SIG-M5 treated with dmso at 0.1 percent for 504 hours (cell line): ENCODE results near the gene CDK5R1.
A peak's percentile ranks its signal among the peaks of the same experiment; 100 is the strongest.
"Not testable (repeated sequence)": the region's sequence is repeated elsewhere in the genome, so short reads cannot be mapped to it uniquely, and the experiment has no call there.

Source experiments
- DNase-seq: peaks from one replicate; lab custom pipeline; 2025; ENCODE audit not compliant: unreplicated experiment; lab: John Stamatoyannopoulos, UW

The CDK5R1 gene

DNA sequence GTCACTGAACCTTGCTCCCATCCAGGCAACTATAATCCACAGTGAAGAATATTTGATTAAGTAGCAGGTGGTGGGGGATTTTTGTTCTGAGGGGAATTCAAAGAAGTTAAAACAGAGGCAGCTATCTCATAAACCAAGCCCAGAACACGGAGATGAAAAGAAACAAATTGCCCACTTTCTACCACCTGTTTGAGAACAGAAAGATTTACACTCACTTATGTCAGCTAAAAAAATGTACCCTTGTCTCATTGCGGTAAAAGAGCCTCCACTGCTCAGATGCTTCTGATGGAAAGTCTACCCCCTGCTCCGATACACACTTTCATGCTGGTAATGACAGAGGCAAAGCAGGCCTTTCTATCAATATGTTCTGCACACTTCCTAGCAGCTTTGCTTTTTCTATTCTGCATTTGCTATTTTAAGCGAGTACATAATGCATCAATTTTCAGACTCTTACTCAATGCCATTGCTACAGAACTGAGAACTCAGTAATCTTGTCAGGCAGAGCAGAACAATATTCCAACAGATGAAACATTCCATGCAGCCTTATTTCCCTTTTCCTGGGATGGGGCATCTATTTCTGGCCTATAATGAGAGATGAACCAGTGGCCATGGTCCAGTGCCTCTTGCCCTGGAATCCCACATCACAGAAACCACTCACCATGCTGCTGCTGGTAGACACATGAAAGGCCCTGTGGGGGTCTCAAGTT, 29.0 kb downstream of the CDK5R1 start:
- DNase-seq, result no peak

- DNase-seq, result no peak
Observed at GRCh38 chr17:32516450-32516849, 29.7 kb downstream of the CDK5R1 start.

DNA sequence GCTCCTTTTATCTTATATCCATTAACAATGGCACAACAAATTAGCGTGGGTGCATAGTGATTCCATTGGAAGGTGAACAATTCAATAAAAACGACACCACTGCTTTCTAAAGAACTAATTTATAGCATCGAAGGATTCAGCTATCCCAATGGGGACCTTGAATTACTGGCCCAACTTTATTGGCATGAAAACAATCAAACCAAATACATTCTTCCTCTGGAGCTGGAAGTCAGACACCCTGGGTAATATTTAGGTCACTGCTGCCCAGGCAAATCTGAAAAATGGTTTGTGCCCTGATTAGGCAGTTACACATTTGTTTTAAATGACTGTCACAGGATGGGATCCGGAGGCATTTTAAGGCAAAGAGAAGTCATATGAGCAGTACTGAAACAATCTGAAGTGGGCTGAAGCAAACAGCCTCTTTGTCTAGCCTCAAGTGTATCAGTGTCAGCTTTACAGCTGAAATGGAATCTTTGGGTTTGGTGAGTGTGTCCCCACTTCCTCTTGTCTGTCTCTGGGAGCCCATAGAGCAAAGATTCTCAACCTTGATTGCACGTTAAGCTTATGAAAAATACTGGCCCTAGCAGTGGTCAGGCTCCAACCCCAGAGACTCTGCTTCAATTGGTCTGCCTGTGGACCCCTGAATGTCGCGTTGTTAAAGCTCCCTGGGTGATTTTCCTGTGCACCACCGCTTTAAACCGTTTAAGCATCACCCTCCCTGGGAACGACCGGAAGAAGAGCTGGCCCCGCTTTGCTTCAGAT, 30.3 kb downstream of the CDK5R1 start:
- DNase-seq, result peak; percentile 3

DNA sequence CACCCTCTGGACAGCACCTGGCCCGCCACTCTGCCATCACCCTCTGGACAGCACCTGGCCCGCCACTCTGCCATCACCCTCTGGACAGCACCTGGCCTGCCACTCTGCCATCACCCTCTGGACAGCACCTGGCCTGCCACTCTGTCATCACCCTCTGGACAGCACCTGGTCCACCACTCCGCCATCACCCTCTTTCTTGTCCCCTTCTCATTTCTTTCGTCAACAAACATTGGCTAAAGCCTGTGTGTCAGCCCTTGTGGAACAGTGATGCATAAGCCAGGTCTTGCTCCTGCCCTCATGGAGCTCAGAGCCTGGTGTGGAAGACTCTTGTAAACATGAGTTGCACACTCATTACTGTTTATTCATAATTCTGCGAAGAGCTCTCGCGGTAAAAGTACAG, 31.2 kb downstream of the CDK5R1 start:
- DNase-seq, result no peak

DNA sequence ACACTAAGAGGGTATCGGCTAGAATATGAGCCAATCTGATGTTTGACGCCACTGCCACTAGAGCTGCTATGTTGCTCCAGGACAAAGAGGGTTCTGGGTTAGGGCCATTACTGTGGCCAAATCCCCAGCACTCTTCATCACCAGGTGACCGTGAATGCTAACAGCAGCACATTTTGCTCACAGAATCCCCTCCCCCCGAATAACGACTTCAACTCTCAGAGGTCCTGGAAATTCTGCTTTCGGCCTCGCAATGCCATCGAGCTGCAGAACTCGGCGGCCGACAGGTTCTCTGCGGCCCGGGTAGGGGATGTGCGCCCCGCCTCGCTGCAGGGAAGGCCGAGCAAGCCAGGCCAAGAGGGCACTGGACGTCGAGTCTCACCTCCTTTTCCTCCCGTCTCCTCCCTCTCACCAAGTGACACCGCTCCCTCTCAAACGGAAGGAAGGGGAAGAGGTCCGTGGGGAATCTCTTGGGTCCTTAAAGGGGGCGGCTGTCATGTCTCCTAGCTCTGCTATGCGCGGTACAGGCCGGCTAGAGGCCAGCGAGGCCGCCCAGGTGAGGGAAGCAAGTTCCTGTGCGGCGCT, 31.9 kb downstream of the CDK5R1 start:
- no peak for DNase-seq

- DNase-seq, result no peak
Observed at GRCh38 chr17:32519228-32520103, 32.7 kb downstream of the CDK5R1 start.

- DNase-seq, result no peak
Observed at GRCh38 chr17:32520104-32520701, 33.4 kb downstream of the CDK5R1 start.

DNA sequence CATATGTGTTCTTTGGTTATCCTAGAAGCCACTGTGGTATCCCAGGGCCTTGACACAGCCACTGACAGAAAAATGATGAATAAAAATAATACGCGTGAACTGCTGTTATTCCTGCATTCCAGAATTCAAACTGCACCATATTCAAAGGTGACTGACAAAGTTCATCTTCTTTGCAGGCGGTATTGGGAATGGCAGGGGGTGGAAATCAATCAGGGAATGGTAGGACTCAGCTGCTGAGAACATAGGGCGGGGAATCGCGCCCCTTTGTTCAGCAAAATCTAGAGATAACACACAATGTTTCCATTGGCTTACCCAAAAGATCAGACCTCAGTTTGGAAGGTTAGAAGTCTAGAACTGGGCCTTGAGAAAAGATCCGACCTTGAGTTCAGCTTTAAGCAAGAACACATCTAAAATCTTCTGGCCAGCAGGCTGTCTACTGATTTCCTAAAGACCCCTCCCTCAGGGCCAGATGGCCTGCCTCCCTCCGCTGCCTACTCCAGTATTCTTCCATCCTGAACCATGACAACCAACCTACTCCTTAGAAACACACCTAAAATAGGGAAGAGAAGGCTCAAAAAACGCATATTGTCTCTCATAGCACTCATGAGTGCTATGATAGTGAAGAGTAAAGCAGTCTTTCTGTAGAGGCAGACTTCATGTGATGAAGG, 34.1 kb downstream of the CDK5R1 start:
- DNase-seq, result no peak

DNA sequence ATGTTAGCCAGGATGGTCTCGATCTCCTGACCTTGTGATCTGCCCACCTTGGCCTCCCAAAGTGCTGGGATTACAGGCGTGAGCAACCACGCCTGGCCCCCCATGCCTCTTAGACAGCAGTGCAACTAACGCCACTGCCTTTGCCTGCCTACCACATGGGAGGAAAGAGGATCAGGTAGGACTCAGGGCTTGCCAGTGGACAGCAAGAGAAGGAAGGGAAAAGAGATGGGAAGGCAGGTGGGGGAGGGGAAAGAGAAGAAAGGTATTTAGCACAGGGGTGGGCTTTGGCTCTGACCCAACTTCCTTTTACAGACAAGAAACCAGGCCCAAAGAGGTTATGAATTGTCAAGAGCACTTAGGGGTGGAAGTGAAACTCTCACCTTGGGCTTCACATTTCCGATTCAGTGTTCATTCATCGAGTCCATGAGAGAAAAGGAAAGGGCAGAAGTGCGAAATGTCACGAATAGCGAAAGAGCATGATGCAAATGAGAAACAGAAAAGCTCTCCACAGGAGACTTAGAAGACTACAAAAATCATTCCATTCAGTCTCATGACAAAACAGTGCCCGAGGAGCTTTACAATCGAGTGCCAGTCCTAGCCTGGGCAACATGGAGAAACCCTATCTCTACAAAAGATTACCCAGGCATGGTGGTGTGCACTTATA, 36.4 kb downstream of the CDK5R1 start:
- DNase-seq, result no peak

DNA sequence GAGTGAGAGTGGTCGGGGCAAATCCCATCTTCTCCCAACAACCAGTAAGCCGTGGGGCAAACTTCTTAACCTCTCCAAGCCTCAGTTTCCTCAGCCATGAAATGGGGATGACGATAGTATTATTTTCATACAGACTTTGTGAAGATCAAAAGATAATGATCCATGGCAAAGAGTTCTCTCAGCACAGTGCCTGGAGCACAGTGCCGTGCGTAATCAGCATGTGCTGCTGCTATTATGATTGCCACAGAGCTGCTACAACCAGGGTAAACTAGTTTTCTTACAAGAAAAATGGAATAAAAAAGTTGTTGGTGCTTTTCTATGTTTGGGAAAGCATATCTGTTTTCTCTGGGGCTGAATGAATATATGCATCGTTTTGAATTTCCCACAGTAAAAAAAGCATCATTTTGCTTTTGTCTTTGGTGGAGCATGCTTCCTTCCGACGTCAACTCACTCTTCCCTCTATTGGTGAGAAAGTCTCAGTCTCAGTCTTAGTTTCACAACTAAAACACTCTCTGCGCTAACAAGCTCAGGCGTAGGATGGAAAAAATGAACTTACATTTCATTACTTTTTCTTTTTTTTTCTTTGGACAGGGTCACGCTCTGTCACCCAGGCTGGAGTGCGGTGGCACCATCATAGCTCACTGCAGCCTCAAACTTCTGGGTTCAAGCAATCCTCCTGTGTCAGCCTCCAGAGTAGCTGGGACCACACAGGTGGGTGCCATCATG, 37.2 kb downstream of the CDK5R1 start:
- no peak for DNase-seq

- DNase-seq, result not testable (repeated sequence)
Observed at GRCh38 chr17:32524553-32524880, 37.7 kb downstream of the CDK5R1 start.

- DNase-seq, result no peak
Observed at GRCh38 chr17:32525122-32525521, 38.3 kb downstream of the CDK5R1 start.

DNA sequence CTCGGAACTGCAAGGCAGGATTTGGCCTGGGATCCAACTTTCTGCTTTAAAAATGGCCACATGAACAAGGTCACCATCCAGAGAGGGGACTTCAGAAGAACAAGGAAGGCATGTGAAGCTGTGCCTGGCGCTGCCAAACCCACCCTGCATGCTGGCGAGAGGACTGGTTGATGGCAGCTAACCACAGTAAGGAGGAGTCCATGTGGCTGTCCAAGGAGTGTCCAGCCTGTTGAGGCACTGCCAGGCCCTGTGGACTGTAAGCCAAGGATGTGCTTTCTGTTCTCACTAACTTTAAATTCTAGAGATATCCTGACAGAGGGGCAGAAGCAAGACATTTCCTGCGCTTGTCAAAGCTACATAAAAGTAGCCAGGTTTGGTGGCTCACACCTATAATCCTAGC, 40.4 kb downstream of the CDK5R1 start:
- no peak for DNase-seq

DNA sequence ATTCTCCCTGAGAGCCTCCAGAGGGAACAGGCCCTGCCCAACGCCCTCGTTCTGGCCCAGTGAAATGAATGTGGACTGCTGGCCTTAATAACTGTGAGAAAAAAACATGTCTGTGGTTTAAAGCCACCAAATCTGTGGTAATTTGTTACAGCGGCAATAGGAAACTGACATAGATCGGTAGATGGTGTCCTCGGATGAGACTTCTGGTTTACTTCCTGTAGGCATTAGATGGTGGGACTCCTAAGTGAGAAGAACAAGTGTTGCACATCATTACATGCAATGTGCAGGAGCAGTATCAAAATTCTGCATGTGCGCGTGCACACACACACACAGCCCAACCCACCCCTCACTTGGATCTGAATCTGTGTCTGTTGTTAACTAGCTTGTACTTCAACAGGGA, 42.0 kb downstream of the CDK5R1 start:
- no peak for DNase-seq

- DNase-seq, result no peak
Observed at GRCh38 chr17:32529604-32530003, 42.8 kb downstream of the CDK5R1 start.

- no peak for DNase-seq
Observed at GRCh38 chr17:32533296-32533695, 46.5 kb downstream of the CDK5R1 start.

- no peak for DNase-seq
Observed at GRCh38 chr17:32536736-32537643, 50.2 kb downstream of the CDK5R1 start.
